GM12892 (cell line): ENCODE data around the gene ROR1.

Source experiments
- POLR2A ChIP-seq: IDR thresholded peaks from 2 replicates; pipeline ENCODE4 v1.6.1; 2011; ENCODE audit warnings: low read depth, low read length, control low read depth
- TAF1 ChIP-seq: IDR thresholded peaks from 2 replicates; pipeline ENCODE4 v1.6.1; 2011; ENCODE audit warnings: low read depth, mild to moderate bottlenecking, control low read depth, low read length, borderline replicate concordance

- no peak for TF ChIP-seq TAF1
- no peak for TF ChIP-seq POLR2A
Observed at GRCh38 chr1:63911049-63911448, 137.2 kb downstream of the ROR1 start.
